Adrenal gland (tissue), 12 donors: ENCODE data around the gene SERPINA6. TPM values are rescaled to one million over a fixed set of nuclear protein-coding genes. Genes with fewer than 3 reads are reported as not detected.

Source experiments
- DNase-seq, 7 donors: peaks; one replicate each; pipeline ENCODE4 v3.0.0-alpha.2; 2019 to 2020
- H3K27ac ChIP-seq, 5 donors: fragments of 200-600 bp; sonication (generic) in 4 of 5; 1 replicate in 3 of 5; 2 replicates in 2 of 5; pipeline versions ENCODE4 v1.5.1 to v1.8.0; 2016 to 2020; ENCODE audit warnings: mild to moderate bottlenecking in 1 of 5
- H3K27me3 ChIP-seq: fragments of 200-600 bp; 2 replicates; pipeline ENCODE4 v1.8.0; 2021
- H3K36me3 ChIP-seq, 2 donors: fragments of 200-600 bp; replicated peaks in 1 of 2; 1 replicate in 1 of 2; 2 replicates in 1 of 2; pipeline versions ENCODE4 v1.5.1 to v1.8.0; 2018 to 2022
- H3K4me1 ChIP-seq, 2 donors: fragments of 200-600 bp; replicated peaks in 1 of 2; 1 replicate in 1 of 2; 2 replicates in 1 of 2; pipeline versions ENCODE4 v1.5.1 to v1.8.0; 2018 to 2021
- H3K4me3 ChIP-seq, 4 donors: fragments of 200-600 bp; sonication (generic) in 3 of 4; one replicate each; pipeline ENCODE4 v1.5.1; 2016 to 2018
- H3K9me3 ChIP-seq, 3 donors: fragments of 200-600 bp; sonication (generic) in 1 of 3; replicated peaks in 1 of 3; 1 replicate in 2 of 3; 2 replicates in 1 of 3; pipeline versions ENCODE4 v1.5.1 to v1.8.0; 2016 to 2021
- CTCF ChIP-seq, 6 experiments: fragments of 450-650 bp in 4 of 6; fragments of 200-600 bp in 2 of 6; sonication (generic) in 1 of 6; IDR thresholded peaks; 1 replicate in 5 of 6; 2 replicates in 1 of 6; pipeline versions ENCODE4 v1.5.1 to v1.8.0; 2016 to 2021; ENCODE audit warnings: antibody characterized with exemption in 6 of 6, mild to moderate bottlenecking in 2 of 6, moderate library complexity in 1 of 6
- POLR2A ChIP-seq, 2 donors: fragments of 450-650 bp; IDR thresholded peaks; one replicate each; pipeline ENCODE4 v1.6.1; 2017; ENCODE audit warnings: antibody characterized with exemption in 2 of 2, mild to moderate bottlenecking in 2 of 2, moderate library complexity in 1 of 2
- WGBS, 4 donors: extraction: QIAGEN DNeasy Blood & Tissue Kit in 2 of 4; methylation state at CpG; one replicate each; pipeline versions ENCODE4 v1.1.5 to v1.1.7; 2013 to 2017; 5-methylcytosine and 5-hydroxymethylcytosine counted together
- intact Hi-C, 2 donors: fragments of 100-400 bp; cut with DNase I; formaldehyde crosslinking; loops; one replicate each; pipeline versions ENCODE4 v1.14.1 to v1.15.0; 2022 to 2023
- polyA plus RNA-seq, 3 donors: library from polyadenylated mRNA; stranded (reverse); fragments of 200-250 nt in 2 of 3; fragments of 350-450 nt in 1 of 3; fragmentation: Illumina TruSeq in 1 of 3; extraction: RNeasy Lipid Tissue Mini Kit (QIAGEN cat#74804) in 1 of 3; gene quantifications; one replicate each; pipeline ENCODE4 v1.2.3, GENCODE V29; 2013 to 2014
- total RNA-seq, 9 donors: library from RNA; depleted of rRNA in 4 of 9; stranded (reverse); fragments of >200 nt in 4 of 9; fragments of 120-200 nt in 1 of 9; fragmentation: NEBNext Ultra II Directional in 1 of 9; extraction: Animal tissue kit (Norgen Biotek cat#: 25700) in 1 of 9; gene quantifications; one replicate each; pipeline versions ENCODE4 v1.1.0 to v1.2.4, GENCODE V29; 2013 to 2023
- donor health status: healthy with polysubstance abuse.
- donor health status: Bipolar disorder and iron deficiency.
- donor health status: DM: yes; HTN: yes; CAD: no.
- donor health status: DM: no; HTN: no; CAD: no.
- donor health status: DM: no; HTN: no; CAD: no.
- donor health status: DM: yes; HTN: yes; CAD: no.

SERPINA6 gene
- total and polyA plus RNA-seq, 12 donors, result 0.09 TPM; not detected in 11

GRCh38 chr14:94293578-94293924 lies 29.6 kb downstream of the SERPINA6 start:
- Histone ChIP-seq H3K9me3 (no peaks in the 10 kb centered on the region), H3K4me3 (no peak overlapping the region), H3K4me1 (no peaks in the 10 kb centered on the region), H3K36me3 (no peaks in the 10 kb centered on the region), H3K27ac (no peak overlapping the region), H3K27me3 (no peaks in the 10 kb centered on the region)
- no peak for DNase-seq
- intact Hi-C loops, result no loop called here
- WGBS, 4 donors, result 43 to 76% (median 63%) methylated on average over 3 of the region's 3 CpGs
- TF ChIP-seq CTCF (IDR thresholded peaks at IDR 0.05) (no peak), POLR2A (IDR thresholded peaks at IDR 0.05) (no peak)

GRCh38 chr14:94292872-94293577 lies 30.1 kb downstream of the SERPINA6 start, which contains the start of gene SERPINA10:
TSS of gene SERPINA10 (minus strand) at chr14:94293268. CDS start at chr14:94290593, 2,675 bp downstream.
- no peak for DNase-seq
- intact Hi-C loops, result no loop called here
- Histone ChIP-seq H3K27ac (no peak within 1 kb of the TSS), H3K4me3 (no peak within 1 kb of the TSS), H3K36me3 (no peaks in the 10 kb centered on the region), H3K27me3 (no peaks in the 10 kb centered on the region), H3K4me1 (no peaks in the 10 kb centered on the region), H3K9me3 (no peaks in the 10 kb centered on the region)
- WGBS, 4 donors, result 51 to 64% (median 62%) methylated on average over 9 to 10 of the region's 10 CpGs
- TF ChIP-seq POLR2A (IDR thresholded peaks at IDR 0.05) (no peak), CTCF (IDR thresholded peaks at IDR 0.05) (no peak)

- no peaks in the 10 kb centered on the region for H3K9me3 ChIP-seq
- intact Hi-C loops, result no loop called here
- no peaks in the 10 kb centered on the region for H3K36me3 ChIP-seq
- 72 to 100% (median 88%) methylated on average over 1 to 3 of the region's 3 CpGs for WGBS, 4 donors
- no peak overlapping the region for H3K27ac ChIP-seq
- DNase-seq, result no peak
- TF ChIP-seq POLR2A (IDR thresholded peaks at IDR 0.05), result no peak
- no peak for TF ChIP-seq CTCF (IDR thresholded peaks at IDR 0.05)
- H3K27me3 ChIP-seq, result no peaks in the 10 kb centered on the region
- H3K4me3 ChIP-seq, result no peak overlapping the region
- H3K4me1 ChIP-seq, result no peaks in the 10 kb centered on the region
Observed at GRCh38 chr14:94292526-94292871, 30.6 kb downstream of the SERPINA6 start.

- no peak for DNase-seq
- Histone ChIP-seq H3K27me3 (no peaks in the 10 kb centered on the region), H3K36me3 (no peaks in the 10 kb centered on the region), H3K4me1 (no peaks in the 10 kb centered on the region), H3K9me3 (no peaks in the 10 kb centered on the region), H3K4me3 (no peak overlapping the region), H3K27ac (no peak overlapping the region)
- TF ChIP-seq CTCF (IDR thresholded peaks at IDR 0.05) (no peak), POLR2A (IDR thresholded peaks at IDR 0.05) (no peak)
- whole genome bisulfite sequencing, 4 donors, result 73 to 79% (median 75%) methylated on average over 11 to 15 of the region's 15 CpGs
- intact Hi-C loops, result no loop called here
Observed at GRCh38 chr14:94291906-94292525, 31.1 kb downstream of the SERPINA6 start.
